Thyroid gland (tissue), 4 donors: Measurements from ENCODE around the gene CEP131.

Experiments used
- CTCF ChIP-seq, 6 experiments: fragments of 200-600 bp in 3 of 6; fragments of 450-650 bp in 3 of 6; sonication (generic) in 3 of 6; IDR thresholded peaks; one replicate each; pipeline ENCODE4 v1.5.1; 2016 to 2019; ENCODE audit warnings: antibody characterized with exemption in 6 of 6, mild to moderate bottlenecking in 2 of 6, inconsistent platforms in 1 of 6, moderate library complexity in 1 of 6
- POLR2A ChIP-seq, 2 donors: fragments of 450-650 bp; IDR thresholded peaks; one replicate each; pipeline ENCODE4 v1.6.1; 2017; ENCODE audit warnings: antibody characterized with exemption in 2 of 2, mild to moderate bottlenecking in 2 of 2, moderate library complexity in 1 of 2

- TF ChIP-seq CTCF (IDR thresholded peaks at IDR 0.05): no peak
- TF ChIP-seq POLR2A (IDR thresholded peaks at IDR 0.05): no peak
These were observed 15.7 kb upstream of the CEP131 start for GRCh38 chr17:81238490-81238814.
